Neutrophil (primary cell): ENCODE results near the gene PRKACB.

ENCODE experiments used
- H3K27ac ChIP-seq: fragments of 200-600 bp; sonication (generic); 2 replicates; pipeline ENCODE4 v1.5.1; 2016; ENCODE audit warnings: mild to moderate bottlenecking, moderate library complexity
- H3K27me3 ChIP-seq: fragments of 200-600 bp; sonication (generic); 2 replicates; pipeline ENCODE4 v1.6.0; 2016; ENCODE audit warnings: mild to moderate bottlenecking
- H3K36me3 ChIP-seq: fragments of 200-600 bp; sonication (generic); 2 replicates; pipeline ENCODE4 v1.5.1; 2017
- H3K4me1 ChIP-seq, 2 experiments: fragments of 200-600 bp in 1 of 2; sonication (generic) in 1 of 2; 1 replicate in 1 of 2; 2 replicates in 1 of 2; pipeline versions ENCODE4 v1.5.1 to v1.6.1; 2013 to 2016; ENCODE audit warnings: low read depth in 1 of 2, low read length in 1 of 2, mild to moderate bottlenecking in 1 of 2, moderate library complexity in 1 of 2; ENCODE audit not compliant: control insufficient read depth in 1 of 2, insufficient read depth in 1 of 2
- H3K4me3 ChIP-seq, 2 experiments: fragments of 200-600 bp in 1 of 2; sonication (generic) in 1 of 2; 1 replicate in 1 of 2; 2 replicates in 1 of 2; pipeline ENCODE4 v1.5.1; 2013 to 2016; ENCODE audit warnings: low read depth in 1 of 2, low read length in 1 of 2, mild to moderate bottlenecking in 1 of 2, moderate library complexity in 1 of 2
- H3K9me3 ChIP-seq: fragments of 200-600 bp; sonication (generic); 2 replicates; pipeline ENCODE4 v1.5.1; 2016
- TF ChIP-seq, protein P1 (sequence below): fragments of 200-600 bp; sonication (generic); IDR thresholded peaks from 2 replicates; pipeline ENCODE4 v1.5.1; 2016; ENCODE audit warnings: antibody characterized with exemption

The PRKACB gene

DNA sequence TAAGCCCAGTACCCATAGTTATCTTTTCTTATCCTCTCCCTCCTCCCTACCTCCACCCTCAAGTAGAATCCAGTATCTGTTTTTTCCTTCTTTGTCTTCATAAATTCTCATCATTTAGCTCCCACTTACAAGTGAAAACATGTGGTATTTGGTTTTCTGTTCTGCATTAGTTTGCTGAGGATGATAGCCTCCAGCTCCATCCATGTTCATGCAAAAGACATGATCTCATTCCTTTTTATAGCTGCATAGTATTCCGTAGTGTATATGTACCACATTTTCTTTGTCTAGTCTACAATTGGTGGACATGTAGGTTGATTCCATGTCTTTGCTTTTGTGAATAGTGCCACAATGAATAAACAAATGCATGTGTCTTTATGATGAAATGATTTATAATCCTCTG, 55.2 kb downstream of the PRKACB start:
- TF ChIP-seq, protein P1, sequence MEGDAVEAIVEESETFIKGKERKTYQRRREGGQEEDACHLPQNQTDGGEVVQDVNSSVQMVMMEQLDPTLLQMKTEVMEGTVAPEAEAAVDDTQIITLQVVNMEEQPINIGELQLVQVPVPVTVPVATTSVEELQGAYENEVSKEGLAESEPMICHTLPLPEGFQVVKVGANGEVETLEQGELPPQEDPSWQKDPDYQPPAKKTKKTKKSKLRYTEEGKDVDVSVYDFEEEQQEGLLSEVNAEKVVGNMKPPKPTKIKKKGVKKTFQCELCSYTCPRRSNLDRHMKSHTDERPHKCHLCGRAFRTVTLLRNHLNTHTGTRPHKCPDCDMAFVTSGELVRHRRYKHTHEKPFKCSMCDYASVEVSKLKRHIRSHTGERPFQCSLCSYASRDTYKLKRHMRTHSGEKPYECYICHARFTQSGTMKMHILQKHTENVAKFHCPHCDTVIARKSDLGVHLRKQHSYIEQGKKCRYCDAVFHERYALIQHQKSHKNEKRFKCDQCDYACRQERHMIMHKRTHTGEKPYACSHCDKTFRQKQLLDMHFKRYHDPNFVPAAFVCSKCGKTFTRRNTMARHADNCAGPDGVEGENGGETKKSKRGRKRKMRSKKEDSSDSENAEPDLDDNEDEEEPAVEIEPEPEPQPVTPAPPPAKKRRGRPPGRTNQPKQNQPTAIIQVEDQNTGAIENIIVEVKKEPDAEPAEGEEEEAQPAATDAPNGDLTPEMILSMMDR: no peak
- Histone ChIP-seq H3K9me3 (no peaks in the 10 kb centered on the region), H3K27ac (no peak overlapping the region), H3K4me1 (no peaks in the 10 kb centered on the region), H3K36me3 (no peaks in the 10 kb centered on the region), H3K27me3 (no peaks in the 10 kb centered on the region), H3K4me3 (no peak overlapping the region)

DNA sequence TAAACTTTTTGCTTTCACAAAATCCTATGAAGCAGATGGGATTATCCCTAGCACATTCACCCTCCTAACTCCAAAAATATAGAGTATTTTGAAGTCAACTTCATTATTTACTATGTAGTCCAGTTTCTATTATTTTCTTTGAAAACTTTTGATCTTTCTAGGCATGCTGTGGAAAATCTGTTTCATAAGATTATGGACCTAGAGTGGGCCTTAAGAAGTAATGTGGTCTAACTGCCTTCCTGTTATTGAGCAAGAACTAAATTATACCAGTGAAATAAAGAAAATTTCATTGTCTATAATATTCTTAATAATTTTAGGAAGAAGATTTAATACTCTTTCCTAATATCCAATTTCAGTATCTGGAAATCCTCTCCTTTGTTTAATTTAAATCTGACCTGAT, 58.1 kb downstream of the PRKACB start:
- TF ChIP-seq, protein P1: no peak
- Histone ChIP-seq H3K9me3 (no peaks in the 10 kb centered on the region), H3K4me3 (no peak overlapping the region), H3K27ac (no peak overlapping the region), H3K27me3 (no peaks in the 10 kb centered on the region), H3K4me1 (no peaks in the 10 kb centered on the region), H3K36me3 (no peaks in the 10 kb centered on the region)

DNA sequence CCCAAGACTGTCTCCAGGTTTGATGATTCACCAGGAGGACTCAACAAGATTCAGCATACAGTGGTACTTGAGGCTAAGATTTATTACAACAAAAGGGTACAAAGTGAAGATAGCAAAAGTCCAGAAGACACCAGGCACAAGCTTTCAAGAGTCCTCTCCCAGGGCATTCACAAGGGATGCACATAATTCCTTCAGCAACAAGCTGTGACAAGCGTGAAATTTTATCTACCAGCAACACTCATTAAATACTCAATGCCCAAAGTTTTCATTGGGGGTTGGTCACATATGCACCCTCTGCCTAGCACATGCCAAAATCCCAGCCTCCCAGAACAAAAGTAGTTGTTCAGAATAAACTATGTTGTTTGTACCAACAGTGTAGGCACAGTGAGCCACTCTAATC, 62.3 kb downstream of the PRKACB start:
- Histone ChIP-seq H3K27ac (no peak overlapping the region), H3K4me1 (no peaks in the 10 kb centered on the region), H3K27me3 (no peaks in the 10 kb centered on the region), H3K36me3 (no peaks in the 10 kb centered on the region), H3K9me3 (no peaks in the 10 kb centered on the region), H3K4me3 (no peak overlapping the region)
- TF ChIP-seq, protein P1: no peak

DNA sequence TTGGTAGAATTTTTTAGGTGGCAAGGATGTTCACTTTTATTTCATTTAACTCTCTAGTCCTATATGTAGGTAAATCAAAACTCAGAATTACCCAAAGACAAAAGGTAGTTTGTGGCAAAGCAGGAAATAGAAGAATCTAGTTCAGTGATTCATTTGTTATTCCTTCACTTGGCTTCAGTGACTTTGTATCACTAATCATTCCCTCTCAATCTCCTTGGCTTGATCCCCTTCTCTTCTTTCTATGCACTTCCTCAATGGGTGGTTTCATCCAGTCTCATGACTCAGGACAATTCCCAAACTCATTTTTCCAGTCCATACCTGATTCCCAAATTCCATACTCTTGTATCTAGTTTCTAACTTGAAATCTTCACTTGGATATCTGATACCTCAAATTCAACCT, 64.9 kb downstream of the PRKACB start:
- no peaks in the 10 kb centered on the region for H3K9me3 ChIP-seq
- no peaks in the 10 kb centered on the region for H3K4me1 ChIP-seq
- H3K27ac ChIP-seq: no peak overlapping the region
- TF ChIP-seq, protein P1: no peak
- no peaks in the 10 kb centered on the region for H3K36me3 ChIP-seq
- H3K4me3 ChIP-seq: no peak overlapping the region
- no peaks in the 10 kb centered on the region for H3K27me3 ChIP-seq

DNA sequence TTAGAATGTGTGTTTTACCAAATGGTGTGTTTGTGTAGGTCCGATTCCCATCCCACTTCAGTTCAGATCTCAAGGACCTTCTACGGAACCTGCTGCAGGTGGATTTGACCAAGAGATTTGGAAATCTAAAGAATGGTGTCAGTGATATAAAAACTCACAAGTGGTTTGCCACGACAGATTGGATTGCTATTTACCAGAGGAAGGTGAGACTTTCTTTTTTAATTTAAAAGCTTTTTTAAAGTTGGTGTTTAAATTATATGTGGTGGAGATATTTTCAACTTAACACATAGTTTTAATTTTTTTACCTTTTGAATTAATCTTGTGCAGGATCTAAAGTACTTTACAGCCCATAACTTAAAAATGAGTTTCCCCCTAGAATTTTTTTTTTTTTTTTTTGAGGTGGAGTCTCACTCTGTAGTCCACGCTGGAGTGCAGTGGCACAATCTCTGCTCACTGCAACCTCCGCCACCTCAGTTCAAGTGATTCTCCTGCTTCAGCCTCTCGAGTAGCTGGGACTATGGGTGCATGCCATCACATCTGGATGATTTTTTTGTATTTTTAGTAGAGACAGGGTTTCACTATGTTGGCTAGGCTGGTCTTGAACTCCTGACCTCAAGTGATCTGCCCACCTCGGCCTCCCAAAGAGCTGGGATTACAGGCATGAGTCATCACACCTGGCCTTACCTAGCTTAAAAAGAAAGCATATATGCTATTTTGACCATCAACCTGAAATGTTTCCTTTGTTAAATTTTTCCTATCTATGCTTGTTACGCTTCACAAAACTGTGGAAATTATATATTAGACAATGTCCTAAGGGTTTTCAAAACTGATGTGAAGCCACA, 70.3 kb downstream of the PRKACB start:
- no peaks in the 10 kb centered on the region for H3K36me3 ChIP-seq
- H3K9me3 ChIP-seq: no peaks in the 10 kb centered on the region
- no peak overlapping the region for H3K4me3 ChIP-seq
- H3K27ac ChIP-seq: no peak overlapping the region
- H3K4me1 ChIP-seq: no peaks in the 10 kb centered on the region
- TF ChIP-seq, protein P1: no peak
- H3K27me3 ChIP-seq: no peaks in the 10 kb centered on the region
